HUES64 (cell line): ENCODE measurements around the gene TBCC.

Source experiments
- H3K27ac ChIP-seq: 2 replicates; pipeline ENCODE4 v1.7.0; 2013; ENCODE audit warnings: low read depth, low read length, inconsistent platforms
- H3K27me3 ChIP-seq: 2 replicates; pipeline ENCODE4 v1.6.1; 2013; ENCODE audit warnings: mild to moderate bottlenecking, low read length; ENCODE audit not compliant: insufficient read depth
- H3K36me3 ChIP-seq: 2 replicates; pipeline ENCODE4 v1.6.1; 2013; ENCODE audit warnings: mild to moderate bottlenecking, low read length; ENCODE audit not compliant: insufficient read depth
- H3K4me1 ChIP-seq: 2 replicates; pipeline ENCODE4 v1.6.1; 2013; ENCODE audit warnings: mild to moderate bottlenecking, low read length, moderate library complexity; ENCODE audit not compliant: insufficient read depth
- H3K4me3 ChIP-seq: 2 replicates; pipeline ENCODE4 v1.5.1; 2013; ENCODE audit warnings: mild to moderate bottlenecking, low read length, moderate library complexity
- H3K9ac ChIP-seq: 2 replicates; pipeline ENCODE4 v1.6.1; 2013; ENCODE audit warnings: mild to moderate bottlenecking, low read depth, low read length
- H3K9me3 ChIP-seq: 2 replicates; pipeline ENCODE4 v1.6.1; 2013; ENCODE audit warnings: low read depth, low read length; ENCODE audit not compliant: insufficient read depth
- WGBS: fragments of 150-250, 120-280 bp; methylation state at CpG from one replicate; pipeline ENCODE4 v1.1.7; 2013; ENCODE audit warnings: missing lambda C conversion rate; 5-methylcytosine and 5-hydroxymethylcytosine counted together

The TBCC gene

DNA sequence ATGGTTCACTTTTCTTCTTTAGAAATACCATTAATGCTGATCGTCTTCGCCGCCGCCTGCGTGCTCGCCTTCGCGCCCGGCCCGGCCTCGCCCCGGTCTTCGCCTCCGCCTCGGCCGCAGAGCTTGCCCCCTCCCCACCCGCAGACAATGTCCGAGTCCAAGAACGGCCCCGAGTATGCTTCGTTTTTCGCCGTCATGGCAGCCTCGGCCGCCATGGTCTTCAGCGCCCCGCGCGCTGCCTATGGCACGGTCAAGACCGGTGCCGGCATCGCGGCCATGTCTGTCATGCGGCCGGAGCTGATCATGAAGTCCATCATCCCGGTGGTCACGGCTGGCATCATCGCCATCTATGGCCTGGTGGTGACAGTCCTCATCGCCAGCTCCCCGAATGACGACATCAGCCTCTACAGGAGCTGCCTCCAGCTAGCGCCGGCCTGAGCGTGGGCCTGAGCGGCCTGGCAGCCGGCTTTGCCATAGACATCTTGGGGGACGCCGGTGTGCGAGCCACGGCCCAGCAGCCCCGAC, 18.8 kb downstream of the TBCC start:
- WGBS, result 94% methylated on average over 52 of the region's 52 CpGs
- H3K27ac ChIP-seq, result no peak overlapping the region
- H3K36me3 ChIP-seq, result no peaks in the 10 kb centered on the region
- H3K9ac ChIP-seq, result no peak overlapping the region
- H3K9me3 ChIP-seq, result no peaks in the 10 kb centered on the region
- no peaks in the 10 kb centered on the region for H3K27me3 ChIP-seq
- H3K4me1 ChIP-seq, result peaks cover 6% of the 10 kb centered on the region; the same call in 1 of the 2 replicates
- H3K4me3 ChIP-seq, result no peak overlapping the region

DNA sequence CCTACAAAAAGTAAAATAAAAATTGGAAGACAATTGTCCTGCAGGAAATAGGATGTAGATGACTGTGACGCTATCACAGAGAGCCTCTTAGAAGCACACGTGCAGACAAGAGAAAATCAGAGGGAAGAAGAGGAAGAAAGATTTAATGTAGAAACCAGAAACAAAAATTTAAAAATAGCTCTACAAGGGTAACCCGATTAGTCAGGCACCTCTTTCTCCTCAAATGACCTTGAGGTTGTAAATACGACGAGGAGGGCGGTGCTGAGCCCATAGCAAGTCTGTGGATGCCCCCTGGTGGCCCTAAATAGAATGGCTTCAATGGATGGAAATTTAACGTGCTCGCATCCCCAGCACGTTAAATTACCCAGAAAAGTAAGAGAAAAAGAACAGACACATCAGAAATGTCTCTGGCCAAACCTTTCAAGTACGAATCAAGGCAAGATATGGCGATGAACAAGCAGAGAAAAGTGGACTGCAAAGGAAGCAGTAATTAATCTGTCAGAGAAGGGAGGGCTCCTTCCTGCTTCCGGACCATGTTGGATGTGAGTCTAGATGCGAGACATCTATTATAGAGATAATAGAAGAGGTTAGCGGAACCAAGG, 19.3 kb downstream of the TBCC start:
- no peaks in the 10 kb centered on the region for H3K27me3 ChIP-seq
- H3K4me1 ChIP-seq, result peaks cover 6% of the 10 kb centered on the region; the same call in 1 of the 2 replicates
- no peaks in the 10 kb centered on the region for H3K36me3 ChIP-seq
- no peaks in the 10 kb centered on the region for H3K9me3 ChIP-seq
- 29% methylated on average over 14 of the region's 14 CpGs for WGBS
- no peak overlapping the region for H3K27ac ChIP-seq
- H3K9ac ChIP-seq, result no peak overlapping the region
- H3K4me3 ChIP-seq, result no peak overlapping the region

DNA sequence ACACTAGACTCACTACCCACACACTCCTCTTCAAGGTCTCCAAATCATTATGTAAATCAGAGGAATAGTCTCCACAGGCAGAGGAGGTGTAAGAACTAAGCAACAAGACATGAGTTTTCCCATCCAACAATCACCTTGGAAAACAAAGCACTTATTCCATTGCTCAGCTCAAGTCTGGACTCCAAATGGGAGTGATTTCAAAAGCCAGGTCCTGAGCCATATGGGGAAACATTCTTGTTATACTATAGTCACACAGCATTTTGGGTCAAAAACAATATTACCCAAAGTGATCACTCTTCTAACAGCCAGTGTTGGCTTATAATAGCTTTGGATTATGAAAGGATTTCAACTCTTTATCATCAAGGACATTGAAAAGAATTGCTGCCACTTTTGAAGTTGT, 19.9 kb downstream of the TBCC start:
- no peak overlapping the region for H3K4me3 ChIP-seq
- H3K36me3 ChIP-seq, result no peaks in the 10 kb centered on the region
- no peak overlapping the region for H3K27ac ChIP-seq
- no peaks in the 10 kb centered on the region for H3K9me3 ChIP-seq
- no peaks in the 10 kb centered on the region for H3K27me3 ChIP-seq
- no peak overlapping the region for H3K9ac ChIP-seq
- H3K4me1 ChIP-seq, result peaks cover 6% of the 10 kb centered on the region; the same call in 1 of the 2 replicates

DNA sequence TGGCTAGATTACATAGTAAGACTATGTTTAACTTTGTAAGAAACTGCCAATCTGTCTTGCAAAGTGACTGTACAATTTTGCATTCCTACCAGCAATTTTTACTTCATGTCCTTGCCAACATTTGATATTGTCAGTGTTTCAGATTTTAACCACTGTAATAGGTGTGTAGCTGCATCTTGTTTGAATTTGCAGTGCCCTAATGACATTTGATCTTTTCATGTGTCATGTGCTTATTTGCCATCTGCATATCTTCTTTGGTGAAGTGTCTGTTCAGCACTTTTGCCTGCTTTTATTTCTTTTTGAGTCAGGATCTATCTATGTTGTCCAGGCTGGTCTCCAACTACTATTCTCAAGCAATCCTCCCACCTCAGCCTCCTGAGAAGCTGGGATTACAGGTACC, 21.1 kb downstream of the TBCC start:
- Histone ChIP-seq H3K27me3 (no peaks in the 10 kb centered on the region), H3K4me3 (no peak overlapping the region), H3K36me3 (no peaks in the 10 kb centered on the region), H3K9ac (no peak overlapping the region), H3K27ac (no peak overlapping the region), H3K9me3 (no peaks in the 10 kb centered on the region), H3K4me1 (peaks cover 6% of the 10 kb centered on the region; the same call in 1 of the 2 replicates)

DNA sequence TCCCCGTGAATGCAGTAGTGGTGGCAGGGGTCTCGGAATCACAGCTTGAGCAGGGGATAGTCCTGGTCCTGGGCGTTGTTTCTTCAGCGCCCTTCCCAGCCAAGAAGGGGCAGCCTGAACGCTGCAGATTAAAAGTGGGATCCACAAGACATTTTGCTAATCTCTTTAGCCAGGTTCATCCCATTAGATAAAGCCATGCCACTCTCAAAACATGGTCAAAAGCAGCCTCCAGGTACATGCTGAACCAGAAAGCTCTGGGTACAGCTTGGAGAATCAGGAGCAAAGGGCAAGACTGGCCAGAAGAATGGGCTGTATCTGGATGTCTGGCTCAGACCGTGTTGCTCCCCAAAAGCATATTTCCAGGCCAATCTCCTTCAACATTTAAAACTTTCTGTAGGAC, 23.4 kb downstream of the TBCC start, which contains the start of gene PRPH2:
Gene PRPH2 (minus strand): TSS at position 101 of the 400 bp plus-strand sequence. CDS start 263 bp downstream, outside the sequence.
- Histone ChIP-seq H3K27ac (no peak within 1 kb of the TSS), H3K9ac (no peak within 1 kb of the TSS), H3K4me3 (no peak within 1 kb of the TSS), H3K27me3 (no peaks in the 10 kb centered on the region), H3K9me3 (no peaks in the 10 kb centered on the region), H3K4me1 (peaks cover 6% of the 10 kb centered on the region; the same call in 1 of the 2 replicates), H3K36me3 (no peaks in the 10 kb centered on the region)
- WGBS, result 91% methylated on average over 6 of the region's 6 CpGs

DNA sequence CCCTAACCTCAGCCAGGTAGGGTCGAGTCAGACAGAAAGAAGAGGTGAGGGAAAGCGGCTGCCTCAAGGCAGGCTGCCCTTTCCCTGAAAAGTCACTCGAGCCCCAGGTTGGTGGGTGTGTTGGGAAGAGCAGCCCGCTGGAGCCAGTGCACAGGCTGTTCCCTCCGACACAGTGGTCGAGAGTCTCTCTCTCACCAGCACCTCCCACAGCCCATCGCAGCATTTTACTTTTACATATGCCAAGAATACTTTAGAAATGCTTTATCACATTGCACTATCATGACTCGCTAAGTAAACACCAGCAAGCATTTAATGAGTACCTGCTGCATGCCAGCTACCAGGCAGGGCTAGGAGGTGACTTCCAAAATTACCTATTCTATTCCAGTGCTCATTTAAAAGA, 25.2 kb downstream of the TBCC start:
- Histone ChIP-seq H3K27me3 (no peaks in the 10 kb centered on the region), H3K4me1 (no peaks in the 10 kb centered on the region), H3K4me3 (no peak overlapping the region), H3K36me3 (no peaks in the 10 kb centered on the region), H3K27ac (no peak overlapping the region), H3K9me3 (no peaks in the 10 kb centered on the region), H3K9ac (no peak overlapping the region)
- 64% methylated on average over 8 of the region's 8 CpGs for WGBS

DNA sequence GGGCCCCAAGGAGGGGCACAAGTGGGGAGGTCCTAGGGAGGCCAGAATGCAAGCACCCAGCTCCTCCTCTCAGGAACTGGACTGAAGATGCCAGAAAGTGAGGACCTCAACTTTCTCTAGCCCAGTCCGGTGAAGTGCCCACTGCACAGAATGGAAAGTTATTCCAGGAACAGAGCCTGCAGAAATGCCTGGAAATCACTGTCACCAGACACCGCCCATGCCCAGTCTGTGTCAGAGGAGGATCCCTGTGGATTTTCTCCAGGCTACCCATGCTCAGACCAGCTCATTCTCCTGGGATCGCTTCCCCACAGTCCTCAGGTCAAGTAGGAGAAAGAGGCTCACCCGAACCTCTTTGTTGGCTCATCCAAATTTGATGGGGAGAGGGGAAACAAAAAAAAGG, 30.0 kb downstream of the TBCC start:
- H3K27ac ChIP-seq, result no peak overlapping the region
- no peak overlapping the region for H3K9ac ChIP-seq
- peaks cover 11% of the 10 kb centered on the region; the same call in 1 of the 2 replicates for H3K9me3 ChIP-seq
- no peak overlapping the region for H3K4me3 ChIP-seq
- 95% methylated on average over 4 of the region's 4 CpGs for WGBS
- no peaks in the 10 kb centered on the region for H3K4me1 ChIP-seq
- H3K36me3 ChIP-seq, result no peaks in the 10 kb centered on the region
- no peaks in the 10 kb centered on the region for H3K27me3 ChIP-seq

DNA sequence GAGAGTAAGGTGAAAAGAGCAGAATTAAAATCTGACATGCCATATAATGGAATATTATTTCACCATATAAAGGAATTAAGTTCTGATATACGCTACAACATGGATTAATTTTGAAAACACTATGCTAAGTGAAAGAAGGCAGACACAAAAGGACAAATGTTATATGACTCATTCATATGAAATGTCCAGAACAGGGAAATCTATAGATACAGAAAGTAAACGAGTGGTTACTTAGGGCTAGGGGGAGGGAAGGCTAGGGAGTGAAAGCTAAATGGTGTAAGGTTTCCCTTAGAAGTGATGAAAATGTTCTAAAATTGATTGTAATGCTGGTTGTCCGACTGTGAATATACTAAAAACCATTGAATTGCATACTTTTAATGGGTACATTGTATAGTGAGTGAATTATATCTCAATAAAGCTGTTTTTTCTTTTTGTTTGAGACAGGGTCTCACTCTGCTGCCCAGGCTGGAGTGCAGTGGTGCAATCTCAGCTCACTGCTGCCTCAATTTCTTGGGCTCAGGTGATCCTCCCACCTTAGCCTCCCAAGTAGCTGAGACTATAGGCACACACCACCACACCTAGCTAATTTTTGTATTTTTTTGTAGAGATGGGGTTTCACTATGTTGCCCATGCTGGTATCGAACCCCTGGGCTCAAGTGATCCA, 31.7 kb downstream of the TBCC start:
- 97% methylated on average over 4 of the region's 4 CpGs for WGBS

DNA sequence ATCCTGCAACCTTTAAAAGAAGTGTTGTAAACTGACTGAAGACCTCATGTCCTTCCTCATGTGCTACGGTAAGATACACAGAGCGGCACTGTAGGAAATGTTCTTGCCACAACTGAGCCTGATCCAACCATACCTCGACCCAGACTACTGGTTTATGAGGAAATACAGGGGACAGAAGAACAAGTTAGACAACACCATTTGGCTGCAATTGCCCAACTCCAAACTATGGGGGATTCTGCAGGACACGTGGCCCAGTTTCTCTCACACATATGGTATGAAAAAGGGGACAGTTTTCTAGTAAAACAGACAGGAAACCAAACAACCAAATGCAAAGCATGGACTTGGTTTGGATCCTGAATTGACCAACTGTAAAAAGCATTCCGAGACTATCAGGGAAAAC, 34.0 kb downstream of the TBCC start:
- Histone ChIP-seq H3K9ac (no peak overlapping the region), H3K36me3 (no peaks in the 10 kb centered on the region), H3K4me1 (peaks cover 11% of the 10 kb centered on the region), H3K27ac (no peak overlapping the region), H3K4me3 (no peak overlapping the region), H3K27me3 (no peaks in the 10 kb centered on the region), H3K9me3 (peaks cover 11% of the 10 kb centered on the region; the same call in 1 of the 2 replicates)
- WGBS, result 91% methylated on average over 5 of the region's 5 CpGs

More for the DNA sequence above, 31.7 kb downstream of the TBCC start:
- no peak overlapping the region for H3K27ac ChIP-seq
- H3K36me3 ChIP-seq, result no peaks in the 10 kb centered on the region
- peaks cover 11% of the 10 kb centered on the region for H3K4me1 ChIP-seq
- no peak overlapping the region for H3K9ac ChIP-seq
- H3K27me3 ChIP-seq, result no peaks in the 10 kb centered on the region
- no peak overlapping the region for H3K4me3 ChIP-seq
- peaks cover 11% of the 10 kb centered on the region; the same call in 1 of the 2 replicates for H3K9me3 ChIP-seq

DNA sequence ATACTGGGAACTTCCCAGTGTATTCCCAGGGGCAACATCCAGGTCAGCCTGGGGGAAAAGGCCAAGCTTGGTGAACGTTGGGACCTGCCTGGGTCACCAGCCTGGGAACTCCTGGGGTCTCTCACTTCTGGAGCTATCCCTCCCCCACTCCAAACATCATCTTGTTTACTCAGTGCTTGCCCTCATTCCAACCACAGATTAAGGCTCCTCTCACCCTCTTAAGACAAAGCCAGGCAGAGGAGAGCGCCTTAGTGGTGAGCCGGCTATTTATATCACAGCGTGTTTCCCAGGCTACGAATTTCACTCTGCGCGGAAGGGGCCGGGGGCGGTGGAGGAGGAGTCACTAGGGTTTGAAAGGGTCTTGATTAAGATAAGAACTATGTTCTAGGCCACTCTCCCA, 35.6 kb downstream of the TBCC start:
- Histone ChIP-seq H3K36me3 (no peaks in the 10 kb centered on the region), H3K4me3 (no peak overlapping the region), H3K27ac (peak overlapping the region; percentile 59; the same call in 1 of the 2 replicates), H3K9ac (0 out of 2 replicates have a peak overlapping the region, but pooled peaks have one; percentile 8), H3K4me1 (peaks cover 11% of the 10 kb centered on the region), H3K27me3 (no peaks in the 10 kb centered on the region), H3K9me3 (peaks cover 11% of the 10 kb centered on the region; the same call in 1 of the 2 replicates)
- WGBS, result 22% methylated on average over 9 of the region's 9 CpGs

DNA sequence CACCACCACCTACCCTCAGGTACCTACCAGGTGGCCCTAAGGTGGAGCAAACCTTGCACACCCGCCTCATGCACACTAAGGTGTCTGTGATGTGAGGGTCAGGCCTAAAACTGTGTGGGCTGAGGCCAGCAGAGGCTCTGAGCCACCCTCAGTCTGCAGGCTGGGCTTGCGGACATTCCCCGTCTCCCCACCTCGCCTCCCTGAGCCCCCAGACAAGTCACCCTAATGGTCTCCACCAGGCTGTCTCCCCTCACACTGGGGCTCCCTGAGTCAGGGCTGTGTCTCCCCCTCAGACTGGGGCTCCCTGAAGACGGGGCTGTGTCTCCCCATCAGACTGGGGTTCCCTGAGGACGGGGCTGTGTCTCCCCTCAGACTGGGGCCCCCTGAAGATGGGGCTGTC, 36.0 kb downstream of the TBCC start:
- 95% methylated on average over 6 of the region's 6 CpGs for WGBS
- Histone ChIP-seq H3K27me3 (no peaks in the 10 kb centered on the region), H3K36me3 (no peaks in the 10 kb centered on the region), H3K4me3 (no peak overlapping the region), H3K4me1 (peaks cover 11% of the 10 kb centered on the region), H3K9me3 (peaks cover 11% of the 10 kb centered on the region; the same call in 1 of the 2 replicates), H3K9ac (no peak overlapping the region), H3K27ac (peak overlapping the region; percentile 58; the same call in 1 of the 2 replicates)
